H1 (cell line): ENCODE results near the gene ADPRH. TPM values are rescaled to one million over a fixed set of nuclear protein-coding genes. Genes with fewer than 3 reads are reported as not detected.

Experiments used
- ATF2 ChIP-seq: IDR thresholded peaks from 2 replicates; pipeline ENCODE4 v1.6.1; 2012; ENCODE audit warnings: low read length, inconsistent platforms
- BRCA1 ChIP-seq: IDR thresholded peaks from 2 replicates; pipeline ENCODE4 v1.6.1; 2012; ENCODE audit warnings: low read depth, low read length, improper control_type of control experiment
- CHD1 ChIP-seq: IDR thresholded peaks from 2 replicates; pipeline ENCODE4 v1.6.1; 2012; ENCODE audit warnings: low read depth, low read length, improper control_type of control experiment
- RFX5 ChIP-seq: IDR thresholded peaks from 2 replicates; pipeline ENCODE4 v1.6.1; 2011; ENCODE audit warnings: low read depth, low read length, improper control_type of control experiment, borderline replicate concordance
- polyA plus RNA-seq, 7 experiments: library from polyadenylated mRNA; depleted of rRNA in 3 of 7; stranded (reverse) in 5 of 7; unstranded in 2 of 7; fragments of >200 nt in 5 of 7; fragments of 200-250 nt in 2 of 7; gene quantifications; 1 replicate in 5 of 7; 2 replicates in 1 of 7; 4 replicates in 1 of 7; pipeline versions ENCODE4 v1.2.1 to v1.2.3, GENCODE V29; 2011 to 2013; ENCODE audit warnings: missing spikeins in 2 of 7, mixed read lengths in 2 of 7
- total RNA-seq: library from RNA; stranded (reverse); fragmentation: NEBNext Ultra II Directional; extraction: Animal tissue kit (Norgen Biotek cat#: 25700); gene quantifications from 2 replicates; pipeline ENCODE4 v1.2.1, GENCODE V29; 2021

Gene ADPRH
- total and polyA plus RNA-seq, 2 of the 8 experiments (the other 6 are each of a cell fraction or from before 2014, with no cell fraction given), result 2.6 to 4.2 TPM

- no peak for TF ChIP-seq ATF2
- no peak for TF ChIP-seq BRCA1
- TF ChIP-seq RFX5, result no peak
- TF ChIP-seq CHD1, result no peak
Observed at GRCh38 chr3:119608405-119609000, 29.2 kb downstream of the ADPRH start (continued).
